HepG2 (cell line): ENCODE measurements around the gene CCDC175. TPM values are rescaled to one million over a fixed set of nuclear protein-coding genes. Genes with fewer than 3 reads are reported as not detected.
A peak's percentile ranks its signal among the peaks of the same experiment; 100 is the strongest.

ENCODE experiments used
- ATAC-seq: fragments of 200-7000 bp; cut with Tn5 transposase; 3 replicates; pipeline ENCODE4 v1.9.1; 2020; ENCODE audit warnings: mild to moderate bottlenecking, moderate library complexity
- BruUV-seq: library from RNA; stranded (reverse); fragments of 400-500 nt; replicated peaks from 2 replicates; lab custom pipeline; 2021; lab: Mats Ljungman, UMichigan
- CTCF ChIA-PET: fragments of 300-600 bp; formaldehyde crosslinking; extraction: SDS; loops from one replicate; lab custom pipeline; 2021; ENCODE audit warnings: low total read pairs, inconsistent platforms, low intra/inter-chr PET ratio; lab: Yijun Ruan, JAX
- POLR2A ChIA-PET: fragments of 350-600 bp; sonication (Branson Sonifier 250); formaldehyde crosslinking; loops from one replicate; lab custom pipeline; 2020; ENCODE audit warnings: antibody characterized with exemption, inconsistent platforms; lab: Yijun Ruan, JAX
- DNase-seq: peaks from one replicate; pipeline ENCODE4 v3.0.0-alpha.2; 2015; ENCODE audit warnings: low spot score
- FAIRE-seq: peaks from 3 replicates; lab custom pipeline; 2011; peaks lifted over from hg19 to GRCh38; lab: Jason Lieb, UNC
- H2AFZ ChIP-seq: one replicate; pipeline ENCODE4 v1.6.1; 2011; ENCODE audit warnings: low read length, inconsistent platforms
- H3K27ac ChIP-seq: fragments of 300-600 bp; 3 replicates; pipeline ENCODE4 v1.8.0; 2011; ENCODE audit warnings: mixed run types, mild to moderate bottlenecking, mixed read lengths, low read length, inconsistent platforms; ENCODE audit not compliant: insufficient read depth; ENCODE audit errors: extremely low read length
- H3K27me3 ChIP-seq, 2 experiments: fragments of 200-600 bp in 1 of 2; 2 replicates in 1 of 2; 3 replicates in 1 of 2; pipeline versions ENCODE4 v1.6.0 to v1.8.0; 2011; ENCODE audit warnings: low read length in 2 of 2, mild to moderate bottlenecking in 2 of 2, moderate library complexity in 2 of 2, inconsistent platforms in 1 of 2; ENCODE audit not compliant: insufficient read depth in 2 of 2, control insufficient read depth in 1 of 2
- H3K36me3 ChIP-seq, 2 experiments: fragments of 200-600 bp in 1 of 2; replicated peaks in 1 of 2; 2 replicates in 1 of 2; 3 replicates in 1 of 2; pipeline versions ENCODE4 v1.5.1 to v1.8.0; 2011; ENCODE audit warnings: low read length in 2 of 2, inconsistent platforms in 1 of 2; ENCODE audit not compliant: insufficient read depth in 2 of 2, control insufficient read depth in 1 of 2
- H3K4me1 ChIP-seq: 2 replicates; pipeline ENCODE4 v1.5.1; 2012; ENCODE audit warnings: low read length, inconsistent platforms; ENCODE audit not compliant: insufficient read depth
- H3K4me2 ChIP-seq: 2 replicates; pipeline ENCODE4 v1.6.0; 2011; ENCODE audit warnings: low read depth, low read length, inconsistent platforms
- H3K4me3 ChIP-seq, 3 experiments: fragments of 200-600 bp in 1 of 3; sonication (generic), shearing (Covaris generic) in 1 of 3; replicated peaks in 1 of 3; 2 replicates each; pipeline ENCODE4 v1.5.1; 2011 to 2016; ENCODE audit warnings: low read length in 3 of 3, inconsistent platforms in 2 of 3, low read depth in 2 of 3, mild to moderate bottlenecking in 2 of 3, control low read depth in 1 of 3, mixed read lengths in 1 of 3; ENCODE audit not compliant: insufficient read depth in 1 of 3
- H3K79me2 ChIP-seq: one replicate; pipeline ENCODE4 v1.6.1; 2011; ENCODE audit warnings: low read length, inconsistent platforms; ENCODE audit not compliant: insufficient read depth
- H3K9ac ChIP-seq: 2 replicates; pipeline ENCODE4 v1.6.0; 2011; ENCODE audit warnings: mild to moderate bottlenecking, low read depth, low read length, inconsistent platforms; ENCODE audit not compliant: insufficient read depth
- H3K9me3 ChIP-seq: 2 replicates; pipeline ENCODE4 v1.5.1; 2012; ENCODE audit warnings: mild to moderate bottlenecking, low read length
- H4K20me1 ChIP-seq: 2 replicates; pipeline ENCODE4 v1.6.0; 2011; ENCODE audit warnings: inconsistent platforms, mild to moderate bottlenecking, low read length, moderate library complexity; ENCODE audit not compliant: insufficient read depth
- AGO2 ChIP-seq: fragments of 200-400 bp; formaldehyde crosslinking; optimal IDR thresholded peaks from 2 replicates; pipeline ENCODE3; 2017; ENCODE audit warnings: mild to moderate bottlenecking, low read depth, low read length, moderate library complexity
- ASH2L ChIP-seq: fragments of 300-600, 200-600 bp; sonication (generic); IDR thresholded peaks from 2 replicates; pipeline ENCODE4 v1.7.0; 2017; ENCODE audit warnings: low read depth, mild to moderate bottlenecking, moderate library complexity, mixed read lengths, low read length; ENCODE audit not compliant: insufficient read length
- EHMT2 ChIP-seq: fragments of 200-600 bp; sonication (generic); IDR thresholded peaks from 2 replicates; pipeline ENCODE4 v1.7.0; 2017; ENCODE audit warnings: antibody characterized with exemption, low read depth, low read length, borderline replicate concordance
- FOXM1 ChIP-seq: sonication (generic); formaldehyde crosslinking; IDR thresholded peaks from 2 replicates; pipeline ENCODE4 v1.5.0; 2020; ENCODE audit warnings: missing genetic modification reagents
- GFI1 ChIP-seq: sonication (generic); formaldehyde crosslinking; IDR thresholded peaks from 2 replicates; pipeline ENCODE4 v1.5.0; 2020; ENCODE audit warnings: missing genetic modification reagents, mild to moderate bottlenecking, borderline replicate concordance
- NR2F6 ChIP-seq, 2 experiments: IDR thresholded peaks; 2 replicates each; pipeline ENCODE4 v1.6.1; 2016; ENCODE audit warnings: antibody characterized with exemption in 1 of 2, mild to moderate bottlenecking in 1 of 2
- RBM39 ChIP-seq: fragments of 200-400 bp; formaldehyde crosslinking; IDR thresholded peaks from one replicate; pipeline ENCODE4 v1.6.1; 2018; ENCODE audit warnings: antibody characterized with exemption, mild to moderate bottlenecking, low read depth, low read length; ENCODE audit not compliant: poor library complexity, severe bottlenecking
- SMYD3 ChIP-seq: sonication (generic); formaldehyde crosslinking; IDR thresholded peaks from 2 replicates; pipeline ENCODE4 v1.8.1; 2023; ENCODE audit warnings: mild to moderate bottlenecking, missing genetic modification reagents
- THAP11 ChIP-seq: IDR thresholded peaks from 2 replicates; pipeline ENCODE4 v1.6.1; 2016; ENCODE audit warnings: missing biosample characterization, missing genetic modification reagents
- ZNF337 ChIP-seq: sonication (generic); formaldehyde crosslinking; IDR thresholded peaks from 2 replicates; pipeline ENCODE4 v1.5.1; 2020; ENCODE audit warnings: missing genetic modification reagents, low read depth, mild to moderate bottlenecking, borderline replicate concordance
- ZNF652 ChIP-seq: IDR thresholded peaks from 2 replicates; pipeline ENCODE4 v1.6.1; 2016; ENCODE audit warnings: low read depth, borderline replicate concordance
- WGBS: methylation state at CpG from one replicate; pipeline ENCODE4 v1.1.6; 2017; ENCODE audit warnings: low lambda C conversion rate; 5-methylcytosine and 5-hydroxymethylcytosine counted together
- in situ Hi-C: cut with HindIII; loops from 2 replicates; pipeline ENCODE4 v1.10.0; 2017; ENCODE audit warnings: low pct_unique_long_range_greater_than_20kb; ENCODE audit not compliant: extremely low pct_ligation_motif_present
- intact Hi-C: fragments of 100-400 bp; cut with micrococcal nuclease; formaldehyde crosslinking; loops from one replicate; pipeline ENCODE4 v1.10.0; 2022; ENCODE audit not compliant: unreplicated experiment
- polyA plus RNA-seq, 8 experiments: library from polyadenylated mRNA; depleted of rRNA in 3 of 8; stranded (reverse) in 7 of 8; unstranded in 1 of 8; fragments of >200 nt; fragmentation: Illumina TruSeq in 4 of 8; extraction: Trizol in 4 of 8; gene quantifications; 2 replicates each; pipeline versions ENCODE4 v1.2.1 to v1.2.3, GENCODE V29; 2011 to 2016; ENCODE audit warnings: low read depth in 4 of 8, missing spikeins in 1 of 8, mixed read lengths in 1 of 8; ENCODE audit not compliant: insufficient read depth in 1 of 8
- total RNA-seq, 5 experiments: library from RNA; depleted of rRNA; stranded (reverse); fragments of >200 nt; fragmentation: Illumina TruSeq; extraction: Trizol; gene quantifications; 2 replicates each; pipeline ENCODE4 v1.2.3, GENCODE V29; 2016; ENCODE audit warnings: low read depth in 1 of 5
- TF ChIP-seq, protein P1 (sequence below): sonication (generic); formaldehyde crosslinking; IDR thresholded peaks from 2 replicates; pipeline ENCODE4 v1.5.0; 2020; ENCODE audit warnings: mild to moderate bottlenecking, missing genetic modification reagents
- TF ChIP-seq, protein P2 (sequence below): IDR thresholded peaks from 2 replicates; pipeline ENCODE4 v1.6.1; 2012; ENCODE audit warnings: inconsistent platforms
- TF ChIP-seq, protein P3 (sequence below): sonication (generic); formaldehyde crosslinking; IDR thresholded peaks from 2 replicates; pipeline ENCODE4 v1.5.1; 2020; ENCODE audit warnings: mild to moderate bottlenecking, missing genetic modification reagents, moderate library complexity
- TF ChIP-seq, protein P4 (sequence below): IDR thresholded peaks from 2 replicates; pipeline ENCODE4 v1.6.1; 2012; ENCODE audit warnings: low read length, improper control_type of control experiment

CCDC175 gene
- total and polyA plus RNA-seq, 2 of the 13 experiments (the other 11 are each of a cell fraction or from before 2014, with no cell fraction given), result not detected

DNA sequence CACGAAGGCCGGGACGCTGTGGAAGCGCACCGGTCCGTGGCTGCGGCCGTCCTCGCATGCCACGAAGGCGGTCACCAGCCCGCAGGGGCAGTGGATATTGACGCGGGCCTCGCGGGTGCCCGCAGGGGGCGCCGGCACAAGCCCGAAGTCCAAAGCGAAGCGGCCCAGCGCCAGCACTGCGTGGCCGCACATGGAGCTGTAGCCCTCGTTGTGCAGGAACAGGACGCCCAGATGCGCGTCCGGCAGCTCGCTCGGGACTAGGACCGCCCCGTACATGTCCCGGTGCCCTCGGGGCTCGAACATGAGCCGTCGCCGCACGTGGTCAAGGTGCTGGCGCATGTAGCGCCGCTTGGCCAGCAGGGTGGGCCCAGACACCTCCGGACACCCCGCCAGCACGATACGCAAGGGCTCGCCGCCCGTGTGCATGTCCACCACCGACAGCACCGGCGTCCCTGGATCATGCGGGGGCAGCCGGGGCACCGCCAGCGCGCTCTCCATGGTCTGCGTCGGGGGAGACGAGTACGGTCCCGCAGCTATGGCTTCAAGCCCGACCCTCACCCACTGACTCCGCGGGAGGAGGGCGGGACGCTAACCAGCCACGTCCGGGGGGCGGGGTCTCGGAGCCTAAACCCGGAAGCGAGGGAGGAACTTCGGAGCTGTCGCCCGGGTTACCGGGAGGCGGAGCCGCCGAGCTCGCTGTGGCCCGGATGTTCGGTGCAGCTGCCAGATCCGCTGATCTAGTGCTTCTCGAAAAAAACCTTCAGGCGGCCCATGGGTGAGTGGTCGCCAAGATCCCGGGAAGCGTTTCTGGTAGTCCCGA, 92.6 kb downstream of the CCDC175 start, which contains the start of the genes JKAMP and L3HYPDH:
JKAMP (plus strand) TSS at position 699 of the 820 bp plus-strand sequence; CDS start at position 772, 73 bp downstream.
L3HYPDH (minus strand) TSS at position 590 of the 820 bp plus-strand sequence; CDS start at position 498, 92 bp downstream.
- WGBS, result no CpG with 5 or more reads among the region's 92 CpGs
- peak; percentile 98 for TF ChIP-seq SMYD3 (CRISPR knock-in tag)
- TF ChIP-seq ZNF652 (CRISPR knock-in tag), result no peak; the same call in 1 of the 2 replicates
- peak; percentile 89 for TF ChIP-seq ASH2L
- TF ChIP-seq AGO2, result peak; percentile 98
- TF ChIP-seq, protein P1, sequence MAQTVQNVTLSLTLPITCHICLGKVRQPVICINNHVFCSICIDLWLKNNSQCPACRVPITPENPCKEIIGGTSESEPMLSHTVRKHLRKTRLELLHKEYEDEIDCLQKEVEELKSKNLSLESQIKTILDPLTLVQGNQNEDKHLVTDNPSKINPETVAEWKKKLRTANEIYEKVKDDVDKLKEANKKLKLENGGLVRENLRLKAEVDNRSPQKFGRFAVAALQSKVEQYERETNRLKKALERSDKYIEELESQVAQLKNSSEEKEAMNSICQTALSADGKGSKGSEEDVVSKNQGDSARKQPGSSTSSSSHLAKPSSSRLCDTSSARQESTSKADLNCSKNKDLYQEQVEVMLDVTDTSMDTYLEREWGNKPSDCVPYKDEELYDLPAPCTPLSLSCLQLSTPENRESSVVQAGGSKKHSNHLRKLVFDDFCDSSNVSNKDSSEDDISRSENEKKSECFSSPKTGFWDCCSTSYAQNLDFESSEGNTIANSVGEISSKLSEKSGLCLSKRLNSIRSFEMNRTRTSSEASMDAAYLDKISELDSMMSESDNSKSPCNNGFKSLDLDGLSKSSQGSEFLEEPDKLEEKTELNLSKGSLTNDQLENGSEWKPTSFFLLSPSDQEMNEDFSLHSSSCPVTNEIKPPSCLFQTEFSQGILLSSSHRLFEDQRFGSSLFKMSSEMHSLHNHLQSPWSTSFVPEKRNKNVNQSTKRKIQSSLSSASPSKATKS (CRISPR knock-in tag), result peak; percentile 92
- TF ChIP-seq, protein P2, sequence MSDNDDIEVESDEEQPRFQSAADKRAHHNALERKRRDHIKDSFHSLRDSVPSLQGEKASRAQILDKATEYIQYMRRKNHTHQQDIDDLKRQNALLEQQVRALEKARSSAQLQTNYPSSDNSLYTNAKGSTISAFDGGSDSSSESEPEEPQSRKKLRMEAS, result peak; percentile 98
- TF ChIP-seq GFI1 (CRISPR knock-in tag), result peak; percentile 75; the same call in 1 of the 2 replicates
- peak; percentile 76 for TF ChIP-seq RBM39
- TF ChIP-seq FOXM1 (CRISPR knock-in tag), result peak; percentile 63; the same call in 1 of the 2 replicates
- peak; percentile 73; the same call in 1 of the 2 replicates for TF ChIP-seq ZNF337 (CRISPR knock-in tag)
- TF ChIP-seq EHMT2, result no peak
- TF ChIP-seq, protein P3, sequence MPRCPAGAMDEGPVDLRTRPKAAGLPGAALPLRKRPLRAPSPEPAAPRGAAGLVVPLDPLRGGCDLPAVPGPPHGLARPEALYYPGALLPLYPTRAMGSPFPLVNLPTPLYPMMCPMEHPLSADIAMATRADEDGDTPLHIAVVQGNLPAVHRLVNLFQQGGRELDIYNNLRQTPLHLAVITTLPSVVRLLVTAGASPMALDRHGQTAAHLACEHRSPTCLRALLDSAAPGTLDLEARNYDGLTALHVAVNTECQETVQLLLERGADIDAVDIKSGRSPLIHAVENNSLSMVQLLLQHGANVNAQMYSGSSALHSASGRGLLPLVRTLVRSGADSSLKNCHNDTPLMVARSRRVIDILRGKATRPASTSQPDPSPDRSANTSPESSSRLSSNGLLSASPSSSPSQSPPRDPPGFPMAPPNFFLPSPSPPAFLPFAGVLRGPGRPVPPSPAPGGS (CRISPR knock-in tag), result peak; percentile 98
- TF ChIP-seq THAP11 (CRISPR knock-in tag), result peak; percentile 81
- TF ChIP-seq, protein P4, sequence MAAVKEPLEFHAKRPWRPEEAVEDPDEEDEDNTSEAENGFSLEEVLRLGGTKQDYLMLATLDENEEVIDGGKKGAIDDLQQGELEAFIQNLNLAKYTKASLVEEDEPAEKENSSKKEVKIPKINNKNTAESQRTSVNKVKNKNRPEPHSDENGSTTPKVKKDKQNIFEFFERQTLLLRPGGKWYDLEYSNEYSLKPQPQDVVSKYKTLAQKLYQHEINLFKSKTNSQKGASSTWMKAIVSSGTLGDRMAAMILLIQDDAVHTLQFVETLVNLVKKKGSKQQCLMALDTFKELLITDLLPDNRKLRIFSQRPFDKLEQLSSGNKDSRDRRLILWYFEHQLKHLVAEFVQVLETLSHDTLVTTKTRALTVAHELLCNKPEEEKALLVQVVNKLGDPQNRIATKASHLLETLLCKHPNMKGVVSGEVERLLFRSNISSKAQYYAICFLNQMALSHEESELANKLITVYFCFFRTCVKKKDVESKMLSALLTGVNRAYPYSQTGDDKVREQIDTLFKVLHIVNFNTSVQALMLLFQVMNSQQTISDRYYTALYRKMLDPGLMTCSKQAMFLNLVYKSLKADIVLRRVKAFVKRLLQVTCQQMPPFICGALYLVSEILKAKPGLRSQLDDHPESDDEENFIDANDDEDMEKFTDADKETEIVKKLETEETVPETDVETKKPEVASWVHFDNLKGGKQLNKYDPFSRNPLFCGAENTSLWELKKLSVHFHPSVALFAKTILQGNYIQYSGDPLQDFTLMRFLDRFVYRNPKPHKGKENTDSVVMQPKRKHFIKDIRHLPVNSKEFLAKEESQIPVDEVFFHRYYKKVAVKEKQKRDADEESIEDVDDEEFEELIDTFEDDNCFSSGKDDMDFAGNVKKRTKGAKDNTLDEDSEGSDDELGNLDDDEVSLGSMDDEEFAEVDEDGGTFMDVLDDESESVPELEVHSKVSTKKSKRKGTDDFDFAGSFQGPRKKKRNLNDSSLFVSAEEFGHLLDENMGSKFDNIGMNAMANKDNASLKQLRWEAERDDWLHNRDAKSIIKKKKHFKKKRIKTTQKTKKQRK, result no peak
- peak; percentile 45; the same call in 1 of the 2 replicates for TF ChIP-seq NR2F6 (IDR thresholded peaks at IDR 0.05)
- no peak for TF ChIP-seq NR2F6 (CRISPR knock-in tag; IDR thresholded peaks at IDR 0.05)

More for the DNA sequence above, 92.6 kb downstream of the CCDC175 start, which contains the start of the genes JKAMP and L3HYPDH:
- Histone ChIP-seq H3K36me3 (peaks cover 2 to 5% of the 10 kb centered on the region in 2 experiments; a peak in 3 of 5 replicates), H4K20me1 (peaks cover 12% of the 10 kb centered on the region), H3K27me3 (peaks cover 0 to 4% of the 10 kb centered on the region in 2 experiments; a peak in 1 of 5 replicates), H2AFZ (peak within 1 kb of the TSS; percentile 79), H3K27ac (peak within 1 kb of the TSS; percentile 96), H3K4me2 (peak within 1 kb of the TSS; percentile 93), H3K4me1 (peaks cover 46% of the 10 kb centered on the region), H3K4me3 (peak within 1 kb of the TSS; percentile 78 to 87 (median 83)), H3K9me3 (no peaks in the 10 kb centered on the region), H3K9ac (peak within 1 kb of the TSS; percentile 97), H3K79me2 (peaks cover 47% of the 10 kb centered on the region)
- BruUV-seq, result no TSS peak
- ChIA-PET CTCF (no interaction called here), POLR2A (interaction anchor here (0.5 to 1.7 kb wide), 14 partner anchors 9 to 1185 kb away, joined by 3 to 18 read pairs (median 4); partner anchors contain the start of genes ARID4A, GPR135, KIAA0586 and LRRC9)
- in situ Hi-C loops, result no loop called here
- FAIRE-seq, result peak; percentile 18
- intact Hi-C loops, result loop anchor here (1.0 kb wide), 1 partner anchor 19 kb away; the partner anchor contains the start of gene GPR135
- peak; percentile 92 for DNase-seq
- peak; percentile 93 for ATAC-seq
